Measurements from ENCODE around the gene PRDM5.
A peak's percentile ranks its signal among the peaks of the same experiment; 100 is the strongest.

Gene PRDM5

DNA sequence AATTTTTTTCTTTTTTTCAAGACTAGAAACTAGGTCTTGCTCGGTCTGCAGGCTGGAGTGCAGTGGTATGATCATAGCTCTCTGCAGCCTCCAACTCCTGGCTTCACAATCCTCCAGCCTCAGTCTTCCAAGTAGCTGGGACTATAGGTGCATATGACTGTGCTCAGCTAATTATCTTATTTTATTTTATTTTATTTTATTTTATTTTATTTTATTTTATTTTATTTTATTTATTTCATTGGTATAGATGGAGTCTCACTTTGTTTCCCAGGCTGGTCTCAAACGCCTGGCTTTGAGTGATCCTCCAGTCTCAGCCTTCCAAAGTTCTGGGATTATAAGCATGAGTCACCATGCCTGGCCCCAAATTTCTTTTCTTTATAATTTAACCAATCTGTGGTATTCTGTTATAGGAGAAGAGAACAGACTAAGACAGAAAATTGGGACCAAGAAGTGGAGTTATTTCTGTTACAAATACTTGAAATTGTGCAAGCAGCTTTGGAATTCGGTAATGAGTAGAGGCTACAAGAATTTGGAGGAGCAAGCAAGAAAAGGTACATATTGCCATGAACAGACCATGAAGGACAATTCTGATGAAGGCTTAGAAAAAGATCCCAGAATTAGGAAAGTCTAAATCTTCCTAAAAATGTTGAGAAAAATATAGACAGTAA is 4.0 kb upstream of the PRDM5 start:
- CTCF ChIA-PET = no interaction called here

DNA sequence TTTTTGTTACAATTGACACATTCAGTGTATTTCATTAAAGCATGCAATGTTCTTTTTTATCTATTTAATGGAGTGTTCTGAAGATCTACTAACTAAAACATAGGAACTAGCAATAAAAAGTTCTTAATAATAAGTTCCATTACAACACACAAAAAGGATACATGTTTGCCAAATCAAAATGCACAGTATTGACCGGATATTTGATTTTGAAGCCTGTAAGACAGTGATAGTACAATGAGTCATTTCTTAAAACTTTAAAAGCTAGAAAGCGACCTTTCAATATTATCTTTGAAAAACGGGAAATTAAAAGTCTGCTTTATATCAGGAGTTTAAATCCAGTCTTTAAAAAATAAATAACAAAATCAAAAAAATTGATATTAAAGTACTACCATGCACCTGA is 2.4 kb upstream of the PRDM5 start:
- TF ChIP-seq, protein P1, sequence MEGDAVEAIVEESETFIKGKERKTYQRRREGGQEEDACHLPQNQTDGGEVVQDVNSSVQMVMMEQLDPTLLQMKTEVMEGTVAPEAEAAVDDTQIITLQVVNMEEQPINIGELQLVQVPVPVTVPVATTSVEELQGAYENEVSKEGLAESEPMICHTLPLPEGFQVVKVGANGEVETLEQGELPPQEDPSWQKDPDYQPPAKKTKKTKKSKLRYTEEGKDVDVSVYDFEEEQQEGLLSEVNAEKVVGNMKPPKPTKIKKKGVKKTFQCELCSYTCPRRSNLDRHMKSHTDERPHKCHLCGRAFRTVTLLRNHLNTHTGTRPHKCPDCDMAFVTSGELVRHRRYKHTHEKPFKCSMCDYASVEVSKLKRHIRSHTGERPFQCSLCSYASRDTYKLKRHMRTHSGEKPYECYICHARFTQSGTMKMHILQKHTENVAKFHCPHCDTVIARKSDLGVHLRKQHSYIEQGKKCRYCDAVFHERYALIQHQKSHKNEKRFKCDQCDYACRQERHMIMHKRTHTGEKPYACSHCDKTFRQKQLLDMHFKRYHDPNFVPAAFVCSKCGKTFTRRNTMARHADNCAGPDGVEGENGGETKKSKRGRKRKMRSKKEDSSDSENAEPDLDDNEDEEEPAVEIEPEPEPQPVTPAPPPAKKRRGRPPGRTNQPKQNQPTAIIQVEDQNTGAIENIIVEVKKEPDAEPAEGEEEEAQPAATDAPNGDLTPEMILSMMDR (IDR thresholded peaks at IDR 0.05; ENCODE audit: control extremely low read depth, extremely low read depth, low read depth, missing control alignments) = no peak
- ChIA-PET POLR2A (no interaction called here), CTCF (interaction anchor here (1.1 kb wide), 1 partner anchor 9 kb away, joined by 3 read pairs; no protein-coding TSS in a partner anchor)
- DNase-seq (ENCODE audit: extremely low spot score) = no peak

More for the DNA sequence above, 4.0 kb upstream of the PRDM5 start:
- no peak for DNase-seq (ENCODE audit: extremely low spot score)
- POLR2A ChIA-PET = no interaction called here
- TF ChIP-seq, protein P1 (IDR thresholded peaks at IDR 0.05; ENCODE audit: control extremely low read depth, extremely low read depth, low read depth, missing control alignments) = no peak

DNA sequence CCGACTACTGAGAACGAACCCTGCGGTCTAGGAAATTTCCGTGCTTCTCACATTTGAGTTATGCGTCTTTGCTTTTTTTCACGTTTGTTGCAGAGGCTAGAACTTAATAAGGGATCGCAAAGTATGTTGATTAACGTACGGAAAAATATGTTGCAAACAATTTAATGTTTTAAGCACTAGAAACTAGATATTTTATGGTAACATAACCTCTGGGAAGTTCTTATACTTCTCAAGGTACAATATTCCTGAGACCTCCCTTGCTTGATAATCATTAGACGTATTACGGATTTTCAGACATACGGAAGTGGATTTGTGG is 639 bp upstream of the PRDM5 start:
- TF ChIP-seq, protein P1 (IDR thresholded peaks at IDR 0.05; ENCODE audit: control extremely low read depth, extremely low read depth, low read depth, missing control alignments) = no peak
- DNase-seq (ENCODE audit: extremely low spot score) = no peak
- ChIA-PET POLR2A (no interaction called here), CTCF (interaction anchor here (1.4 kb wide), 1 partner anchor 27 kb away, joined by 3 read pairs; no protein-coding TSS in a partner anchor)

DNA sequence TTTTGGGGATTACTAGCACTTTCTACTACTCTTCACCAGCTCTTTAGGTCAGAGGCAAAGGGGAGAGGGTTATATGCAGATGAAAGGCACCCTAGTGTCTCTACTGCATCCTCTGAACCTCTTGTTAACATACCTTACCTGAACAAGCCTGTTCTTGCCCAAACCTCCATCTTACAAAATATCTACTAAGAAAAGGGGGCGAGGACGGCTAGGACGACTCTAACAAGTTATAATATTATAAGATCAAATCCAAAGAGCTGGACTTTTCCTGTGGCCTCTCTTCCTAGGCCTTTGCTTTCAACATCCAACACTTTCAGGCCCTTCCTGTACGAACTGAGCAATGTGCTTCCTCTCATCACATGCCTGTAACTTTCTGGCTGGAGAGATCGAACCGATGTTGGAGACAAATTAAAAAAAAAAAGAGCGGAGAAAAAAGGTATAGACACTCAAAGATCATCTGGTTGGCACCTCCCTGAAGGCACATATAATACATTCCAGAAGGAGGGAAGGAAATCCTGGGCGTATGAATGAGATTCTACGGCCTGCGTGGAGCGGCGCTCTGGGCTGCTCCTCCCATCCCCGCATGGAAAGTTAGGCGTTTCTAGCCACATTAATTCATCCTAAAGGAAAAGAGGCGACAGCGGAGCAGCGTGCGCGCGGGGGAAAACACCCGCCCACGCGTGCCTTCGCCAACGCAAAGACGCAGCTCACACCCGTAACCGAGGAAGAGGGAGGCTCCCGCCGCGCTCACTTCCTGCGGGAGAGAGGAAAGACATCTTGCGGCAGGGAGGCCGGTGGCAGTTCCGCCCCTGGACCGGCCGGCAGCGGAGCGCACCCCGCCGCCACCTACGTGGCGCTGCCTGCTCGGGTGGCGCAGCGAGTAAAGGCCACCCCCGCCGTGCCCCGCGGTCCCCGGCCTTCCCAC is 808 bp downstream of the PRDM5 start:
- ChIA-PET CTCF (no interaction called here), POLR2A (no interaction called here)
- DNase-seq (ENCODE audit: extremely low spot score) = peak; percentile 17
- TF ChIP-seq, protein P1 (IDR thresholded peaks at IDR 0.05; ENCODE audit: control extremely low read depth, extremely low read depth, low read depth, missing control alignments) = no peak

DNA sequence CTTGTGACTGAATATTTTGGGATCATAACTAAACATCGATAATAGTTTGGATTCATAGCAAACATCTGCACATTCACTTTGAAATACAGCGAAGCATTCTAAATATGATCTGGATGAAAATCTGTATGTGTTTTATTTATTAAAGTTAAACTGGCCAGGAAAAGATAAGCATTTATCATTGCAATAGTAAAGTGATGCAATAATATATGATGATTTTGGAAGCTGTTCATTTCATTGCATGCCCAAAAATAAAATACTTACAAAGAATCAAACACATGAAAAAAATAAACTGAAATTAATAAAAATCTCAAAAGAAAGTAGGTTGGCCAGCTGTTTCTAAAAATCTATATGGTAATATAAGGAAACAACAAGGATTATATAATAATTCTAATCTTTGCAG is 1.9 kb downstream of the PRDM5 start:
- ChIA-PET POLR2A (no interaction called here), CTCF (no interaction called here)
- TF ChIP-seq, protein P1 (IDR thresholded peaks at IDR 0.05; ENCODE audit: control extremely low read depth, extremely low read depth, low read depth, missing control alignments) = no peak
- DNase-seq (ENCODE audit: extremely low spot score) = no peak

DNA sequence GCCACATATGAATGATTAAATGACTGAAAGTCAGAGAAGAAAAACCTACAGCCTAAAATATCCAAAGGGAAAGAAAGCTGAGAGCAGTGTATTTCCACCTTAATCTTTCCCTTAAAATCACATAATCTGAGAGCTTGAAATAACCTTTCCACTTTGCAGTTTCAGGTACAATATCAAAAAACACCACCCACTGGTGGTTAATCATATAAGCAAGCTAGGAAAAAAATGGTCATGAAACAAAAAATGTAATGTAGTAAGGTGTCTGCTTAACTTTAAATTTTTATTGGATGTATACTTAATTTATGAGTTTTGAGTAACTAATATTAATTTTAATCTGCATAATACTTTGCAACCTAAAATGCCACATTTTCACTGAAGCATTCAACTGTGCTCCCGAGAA is 3.2 kb downstream of the PRDM5 start:
- POLR2A ChIA-PET = no interaction called here
- DNase-seq (ENCODE audit: extremely low spot score) = no peak
- CTCF ChIA-PET = interaction anchor here (1.5 kb wide), 1 partner anchor 52 kb away, joined by 4 read pairs; no protein-coding TSS in a partner anchor
- TF ChIP-seq, protein P1 (IDR thresholded peaks at IDR 0.05; ENCODE audit: control extremely low read depth, extremely low read depth, low read depth, missing control alignments) = no peak

Measured in GM10248 (cell line).